GM10847 (cell line): ENCODE data around the gene GP1BA.

Experiments
- POLR2A ChIP-seq: IDR thresholded peaks from 2 replicates; pipeline ENCODE4 v1.6.1; 2011; ENCODE audit not compliant: insufficient read length; ENCODE audit errors: extremely low read depth

The GP1BA gene

GRCh38 chr17:4942760-4943508 is 10.9 kb downstream of the GP1BA start:
- no peak for TF ChIP-seq POLR2A

GRCh38 chr17:4944163-4944553 is 12.1 kb downstream of the GP1BA start:
- TF ChIP-seq POLR2A, result no peak

- peak; percentile 41 for TF ChIP-seq POLR2A
These were observed 12.6 kb downstream of the GP1BA start for GRCh38 chr17:4944554-4945175.

- peak; percentile 61 for TF ChIP-seq POLR2A
These were observed 13.3 kb downstream of the GP1BA start for GRCh38 chr17:4945176-4945943.

- TF ChIP-seq POLR2A, result no peak
These were observed 13.8 kb downstream of the GP1BA start for GRCh38 chr17:4945944-4946280.

- no peak for TF ChIP-seq POLR2A
These were observed 14.4 kb downstream of the GP1BA start for GRCh38 chr17:4946312-4946976.

GRCh38 chr17:4947010-4947410 is 14.9 kb downstream of the GP1BA start:
- TF ChIP-seq POLR2A, result no peak

GRCh38 chr17:4947411-4948165 is 15.5 kb downstream of the GP1BA start:
- no peak for TF ChIP-seq POLR2A

- peak; percentile 96 for TF ChIP-seq POLR2A
These were observed 16.3 kb downstream of the GP1BA start, which contains the start of gene PFN1 for GRCh38 chr17:4948166-4948930. TSS of gene PFN1 (minus strand) at chr17:4948530. CDS start at chr17:4948394, 136 bp downstream.

- TF ChIP-seq POLR2A, result peak; percentile 41
These were observed 16.8 kb downstream of the GP1BA start for GRCh38 chr17:4948931-4949320.

GRCh38 chr17:4949321-4950074 is 17.4 kb downstream of the GP1BA start:
- TF ChIP-seq POLR2A, result peak; percentile 35

- no peak for TF ChIP-seq POLR2A
These were observed 18.1 kb downstream of the GP1BA start for GRCh38 chr17:4950075-4950745.

- TF ChIP-seq POLR2A, result peak; percentile 16
These were observed 18.7 kb downstream of the GP1BA start, which contains the start of gene ENO3 for GRCh38 chr17:4950746-4951204. TSS of gene ENO3 (plus strand) at chr17:4951119. CDS start at chr17:4951830, 711 bp downstream.
